ENCODE results near the gene LTBP3. TPM values are rescaled to one million over a fixed set of nuclear protein-coding genes. Genes with fewer than 3 reads are reported as not detected.

LTBP3 gene
- total and polyA plus RNA-seq, 9 of the 15 experiments (the other 6 are each of a cell fraction or from before 2014, with no cell fraction given), result 0.06 to 20.5 (median 4.8) TPM

DNA sequence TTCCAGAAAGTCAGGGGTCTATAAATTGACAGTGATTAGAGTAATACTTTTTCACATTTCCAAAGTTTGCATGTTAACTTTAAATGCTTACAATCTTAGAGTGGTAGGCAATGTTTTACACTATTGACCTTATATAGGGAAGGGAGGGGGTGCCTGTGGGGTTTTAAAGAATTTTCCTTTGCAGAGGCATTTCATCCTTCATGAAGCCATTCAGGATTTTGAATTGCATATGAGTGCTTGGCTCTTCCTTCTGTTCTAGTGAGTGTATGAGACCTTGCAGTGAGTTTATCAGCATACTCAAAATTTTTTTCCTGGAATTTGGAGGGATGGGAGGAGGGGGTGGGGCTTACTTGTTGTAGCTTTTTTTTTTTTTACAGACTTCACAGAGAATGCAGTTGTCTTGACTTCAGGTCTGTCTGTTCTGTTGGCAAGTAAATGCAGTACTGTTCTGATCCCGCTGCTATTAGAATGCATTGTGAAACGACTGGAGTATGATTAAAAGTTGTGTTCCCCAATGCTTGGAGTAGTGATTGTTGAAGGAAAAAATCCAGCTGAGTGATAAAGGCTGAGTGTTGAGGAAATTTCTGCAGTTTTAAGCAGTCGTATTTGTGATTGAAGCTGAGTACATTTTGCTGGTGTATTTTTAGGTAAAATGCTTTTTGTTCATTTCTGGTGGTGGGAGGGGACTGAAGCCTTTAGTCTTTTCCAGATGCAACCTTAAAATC lies 54.0 kb downstream of the LTBP3 start (continued):
- TF ChIP-seq, protein P1, sequence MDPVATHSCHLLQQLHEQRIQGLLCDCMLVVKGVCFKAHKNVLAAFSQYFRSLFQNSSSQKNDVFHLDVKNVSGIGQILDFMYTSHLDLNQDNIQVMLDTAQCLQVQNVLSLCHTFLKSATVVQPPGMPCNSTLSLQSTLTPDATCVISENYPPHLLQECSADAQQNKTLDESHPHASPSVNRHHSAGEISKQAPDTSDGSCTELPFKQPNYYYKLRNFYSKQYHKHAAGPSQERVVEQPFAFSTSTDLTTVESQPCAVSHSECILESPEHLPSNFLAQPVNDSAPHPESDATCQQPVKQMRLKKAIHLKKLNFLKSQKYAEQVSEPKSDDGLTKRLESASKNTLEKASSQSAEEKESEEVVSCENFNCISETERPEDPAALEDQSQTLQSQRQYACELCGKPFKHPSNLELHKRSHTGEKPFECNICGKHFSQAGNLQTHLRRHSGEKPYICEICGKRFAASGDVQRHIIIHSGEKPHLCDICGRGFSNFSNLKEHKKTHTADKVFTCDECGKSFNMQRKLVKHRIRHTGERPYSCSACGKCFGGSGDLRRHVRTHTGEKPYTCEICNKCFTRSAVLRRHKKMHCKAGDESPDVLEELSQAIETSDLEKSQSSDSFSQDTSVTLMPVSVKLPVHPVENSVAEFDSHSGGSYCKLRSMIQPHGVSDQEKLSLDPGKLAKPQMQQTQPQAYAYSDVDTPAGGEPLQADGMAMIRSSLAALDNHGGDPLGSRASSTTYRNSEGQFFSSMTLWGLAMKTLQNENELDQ (CRISPR knock-in tag; IDR thresholded peaks at IDR 0.05; ENCODE audit: borderline replicate concordance), result no peak
- no peak for TF ChIP-seq ZNF668 (CRISPR knock-in tag; IDR thresholded peaks at IDR 0.05)
- TF ChIP-seq HOXB6 (CRISPR knock-in tag; IDR thresholded peaks at IDR 0.05; ENCODE audit: borderline replicate concordance), result peak; percentile 81; the same call in 1 of the 2 replicates
- TF ChIP-seq, protein P2, sequence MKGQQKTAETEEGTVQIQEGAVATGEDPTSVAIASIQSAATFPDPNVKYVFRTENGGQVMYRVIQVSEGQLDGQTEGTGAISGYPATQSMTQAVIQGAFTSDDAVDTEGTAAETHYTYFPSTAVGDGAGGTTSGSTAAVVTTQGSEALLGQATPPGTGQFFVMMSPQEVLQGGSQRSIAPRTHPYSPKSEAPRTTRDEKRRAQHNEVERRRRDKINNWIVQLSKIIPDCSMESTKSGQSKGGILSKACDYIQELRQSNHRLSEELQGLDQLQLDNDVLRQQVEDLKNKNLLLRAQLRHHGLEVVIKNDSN (CRISPR knock-in tag; IDR thresholded peaks at IDR 0.05), result no peak
- TF ChIP-seq GTF2E2 (tag; IDR thresholded peaks at IDR 0.05), result no peak; the same call in 1 of the 2 replicates
- TF ChIP-seq, protein P3, sequence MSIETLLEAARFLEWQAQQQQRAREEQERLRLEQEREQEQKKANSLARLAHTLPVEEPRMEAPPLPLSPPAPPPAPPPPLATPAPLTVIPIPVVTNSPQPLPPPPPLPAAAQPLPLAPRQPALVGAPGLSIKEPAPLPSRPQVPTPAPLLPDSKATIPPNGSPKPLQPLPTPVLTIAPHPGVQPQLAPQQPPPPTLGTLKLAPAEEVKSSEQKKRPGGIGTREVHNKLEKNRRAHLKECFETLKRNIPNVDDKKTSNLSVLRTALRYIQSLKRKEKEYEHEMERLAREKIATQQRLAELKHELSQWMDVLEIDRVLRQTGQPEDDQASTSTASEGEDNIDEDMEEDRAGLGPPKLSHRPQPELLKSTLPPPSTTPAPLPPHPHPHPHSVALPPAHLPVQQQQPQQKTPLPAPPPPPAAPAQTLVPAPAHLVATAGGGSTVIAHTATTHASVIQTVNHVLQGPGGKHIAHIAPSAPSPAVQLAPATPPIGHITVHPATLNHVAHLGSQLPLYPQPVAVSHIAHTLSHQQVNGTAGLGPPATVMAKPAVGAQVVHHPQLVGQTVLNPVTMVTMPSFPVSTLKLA (conservative IDR thresholded peaks at IDR 0.05), result no peak
- no peak for TF ChIP-seq CBX1 (IDR thresholded peaks at IDR 0.05; ENCODE audit: low read depth)
- no peak; the same call in 1 of the 2 replicates for TF ChIP-seq NCOR1 (IDR thresholded peaks at IDR 0.05)
- no peak for TF ChIP-seq FOXJ3 (CRISPR knock-in tag; IDR thresholded peaks at IDR 0.05)
- no peak for TF ChIP-seq PURB (CRISPR knock-in tag; IDR thresholded peaks at IDR 0.05; ENCODE audit: low read depth)
- TF ChIP-seq, protein P4, sequence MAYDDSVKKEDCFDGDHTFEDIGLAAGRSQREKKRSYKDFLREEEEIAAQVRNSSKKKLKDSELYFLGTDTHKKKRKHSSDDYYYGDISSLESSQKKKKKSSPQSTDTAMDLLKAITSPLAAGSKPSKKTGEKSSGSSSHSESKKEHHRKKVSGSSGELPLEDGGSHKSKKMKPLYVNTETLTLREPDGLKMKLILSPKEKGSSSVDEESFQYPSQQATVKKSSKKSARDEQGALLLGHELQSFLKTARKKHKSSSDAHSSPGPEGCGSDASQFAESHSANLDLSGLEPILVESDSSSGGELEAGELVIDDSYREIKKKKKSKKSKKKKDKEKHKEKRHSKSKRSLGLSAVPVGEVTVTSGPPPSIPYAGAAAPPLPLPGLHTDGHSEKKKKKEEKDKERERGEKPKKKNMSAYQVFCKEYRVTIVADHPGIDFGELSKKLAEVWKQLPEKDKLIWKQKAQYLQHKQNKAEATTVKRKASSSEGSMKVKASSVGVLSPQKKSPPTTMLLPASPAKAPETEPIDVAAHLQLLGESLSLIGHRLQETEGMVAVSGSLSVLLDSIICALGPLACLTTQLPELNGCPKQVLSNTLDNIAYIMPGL (CRISPR knock-in tag; IDR thresholded peaks at IDR 0.05), result no peak
- no peak for TF ChIP-seq BHLHE40 (IDR thresholded peaks at IDR 0.05; ENCODE audit: low read length)
- TF ChIP-seq, protein P5, sequence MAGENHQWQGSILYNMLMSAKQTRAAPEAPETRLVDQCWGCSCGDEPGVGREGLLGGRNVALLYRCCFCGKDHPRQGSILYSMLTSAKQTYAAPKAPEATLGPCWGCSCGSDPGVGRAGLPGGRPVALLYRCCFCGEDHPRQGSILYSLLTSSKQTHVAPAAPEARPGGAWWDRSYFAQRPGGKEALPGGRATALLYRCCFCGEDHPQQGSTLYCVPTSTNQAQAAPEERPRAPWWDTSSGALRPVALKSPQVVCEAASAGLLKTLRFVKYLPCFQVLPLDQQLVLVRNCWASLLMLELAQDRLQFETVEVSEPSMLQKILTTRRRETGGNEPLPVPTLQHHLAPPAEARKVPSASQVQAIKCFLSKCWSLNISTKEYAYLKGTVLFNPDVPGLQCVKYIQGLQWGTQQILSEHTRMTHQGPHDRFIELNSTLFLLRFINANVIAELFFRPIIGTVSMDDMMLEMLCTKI (IDR thresholded peaks at IDR 0.05; ENCODE audit: partially characterized antibody), result no peak
- TF ChIP-seq HNRNPUL1 (IDR thresholded peaks at IDR 0.05; ENCODE audit: low read length), result peak; percentile 89
- no peak for TF ChIP-seq FOXA1 (IDR thresholded peaks at IDR 0.05; ENCODE audit: borderline replicate concordance)
- TF ChIP-seq XRCC4 (IDR thresholded peaks at IDR 0.05; ENCODE audit: extremely low read depth, insufficient read depth, insufficient read length), result no peak
- no peak for TF ChIP-seq BDP1 (IDR thresholded peaks at IDR 0.05; ENCODE audit: insufficient read depth, insufficient read length)
- no peak for TF ChIP-seq IFI16 (CRISPR knock-in tag; IDR thresholded peaks at IDR 0.05)
- no peak for TF ChIP-seq ZNF239 (CRISPR knock-in tag; IDR thresholded peaks at IDR 0.05)
